SH-SY5Y (cell line): ENCODE measurements around the gene ADD1.

Source experiments
- GATA2 ChIP-seq: IDR thresholded peaks from 2 replicates; pipeline ENCODE4 v1.6.1; 2011; ENCODE audit warnings: mild to moderate bottlenecking, low read depth, low read length
- GATA3 ChIP-seq: IDR thresholded peaks from 2 replicates; pipeline ENCODE4 v1.6.1; 2011; ENCODE audit warnings: low read depth, mild to moderate bottlenecking, low read length, moderate library complexity

DNA sequence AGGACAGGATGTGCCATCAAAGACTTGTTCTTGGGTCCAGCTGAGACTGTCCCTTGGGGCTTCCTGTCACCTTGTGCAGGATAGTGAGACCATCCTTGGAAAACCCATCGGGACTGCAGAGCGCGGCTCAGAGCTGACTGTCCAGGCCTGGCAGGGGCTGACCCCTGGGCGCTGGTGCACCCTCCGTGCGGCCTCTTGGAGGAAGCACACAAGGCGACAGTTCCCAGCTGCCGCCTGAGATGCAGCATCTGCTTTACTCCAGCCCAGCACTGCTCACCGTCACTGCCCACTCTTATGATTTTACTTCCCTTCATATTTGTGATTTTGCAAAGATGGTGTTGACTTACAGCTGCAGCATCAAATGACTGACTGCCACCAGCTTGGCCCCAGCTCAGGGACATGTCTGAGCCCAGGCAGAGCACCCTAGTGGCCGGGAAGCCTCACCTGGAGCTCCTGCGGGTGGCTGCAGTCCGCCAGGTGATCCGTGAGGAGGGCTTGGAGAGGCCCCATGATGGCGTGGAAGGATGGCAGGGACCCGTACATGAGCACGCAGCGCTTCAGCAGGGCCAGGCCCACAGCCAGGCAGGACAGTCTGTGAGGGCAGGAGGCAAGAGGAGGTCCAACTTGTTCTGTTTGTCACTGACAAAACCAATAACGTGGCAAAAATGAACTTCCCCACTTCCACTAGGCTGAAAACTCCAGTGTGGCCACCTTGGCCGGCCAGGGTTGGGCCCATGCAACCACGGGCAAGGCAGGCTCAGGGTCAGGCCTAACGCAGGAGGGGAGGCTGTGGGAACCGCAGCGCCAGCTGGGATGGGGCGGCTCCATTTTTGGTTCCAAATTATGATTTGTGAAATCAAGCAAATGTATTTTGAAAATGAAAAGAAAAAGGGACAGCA, 97.7 kb downstream of the ADD1 start:
- TF ChIP-seq GATA2 (no peak), GATA3 (no peak)
